VCaP (cell line): Measurements from ENCODE around the gene NDUFAF3.

Source experiments
- H3K27ac ChIP-seq: fragments of 450-650 bp; 2 replicates; pipeline ENCODE4 v1.5.1; 2017
- TF ChIP-seq, protein P1 (sequence below): fragments of 450-650 bp; conservative IDR thresholded peaks from 2 replicates; pipeline ENCODE4 v1.5.1; 2017; ENCODE audit warnings: mild to moderate bottlenecking, moderate library complexity

NDUFAF3 gene

DNA sequence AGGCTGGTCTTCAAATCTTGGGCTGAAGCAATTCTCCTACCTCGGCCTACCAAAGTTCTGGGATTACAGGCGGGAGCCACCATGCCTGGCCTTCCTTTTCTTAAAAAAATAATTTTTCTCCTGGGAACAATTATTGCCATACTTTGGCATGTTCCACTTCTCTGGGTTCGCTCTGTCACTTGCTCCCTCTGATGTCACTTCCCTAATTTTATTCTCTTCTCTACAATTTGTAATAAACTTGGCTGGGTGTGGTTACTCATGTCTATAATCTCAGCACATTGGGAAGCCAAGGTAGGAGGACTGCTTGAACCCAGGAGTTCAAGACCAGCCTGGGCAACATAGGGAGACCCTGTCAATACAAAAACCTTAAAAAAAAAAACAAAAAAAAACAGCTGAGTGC, 13.4 kb downstream of the NDUFAF3 start:
- H3K27ac ChIP-seq: no peak overlapping the region
- TF ChIP-seq, protein P1, sequence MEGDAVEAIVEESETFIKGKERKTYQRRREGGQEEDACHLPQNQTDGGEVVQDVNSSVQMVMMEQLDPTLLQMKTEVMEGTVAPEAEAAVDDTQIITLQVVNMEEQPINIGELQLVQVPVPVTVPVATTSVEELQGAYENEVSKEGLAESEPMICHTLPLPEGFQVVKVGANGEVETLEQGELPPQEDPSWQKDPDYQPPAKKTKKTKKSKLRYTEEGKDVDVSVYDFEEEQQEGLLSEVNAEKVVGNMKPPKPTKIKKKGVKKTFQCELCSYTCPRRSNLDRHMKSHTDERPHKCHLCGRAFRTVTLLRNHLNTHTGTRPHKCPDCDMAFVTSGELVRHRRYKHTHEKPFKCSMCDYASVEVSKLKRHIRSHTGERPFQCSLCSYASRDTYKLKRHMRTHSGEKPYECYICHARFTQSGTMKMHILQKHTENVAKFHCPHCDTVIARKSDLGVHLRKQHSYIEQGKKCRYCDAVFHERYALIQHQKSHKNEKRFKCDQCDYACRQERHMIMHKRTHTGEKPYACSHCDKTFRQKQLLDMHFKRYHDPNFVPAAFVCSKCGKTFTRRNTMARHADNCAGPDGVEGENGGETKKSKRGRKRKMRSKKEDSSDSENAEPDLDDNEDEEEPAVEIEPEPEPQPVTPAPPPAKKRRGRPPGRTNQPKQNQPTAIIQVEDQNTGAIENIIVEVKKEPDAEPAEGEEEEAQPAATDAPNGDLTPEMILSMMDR: no peak

DNA sequence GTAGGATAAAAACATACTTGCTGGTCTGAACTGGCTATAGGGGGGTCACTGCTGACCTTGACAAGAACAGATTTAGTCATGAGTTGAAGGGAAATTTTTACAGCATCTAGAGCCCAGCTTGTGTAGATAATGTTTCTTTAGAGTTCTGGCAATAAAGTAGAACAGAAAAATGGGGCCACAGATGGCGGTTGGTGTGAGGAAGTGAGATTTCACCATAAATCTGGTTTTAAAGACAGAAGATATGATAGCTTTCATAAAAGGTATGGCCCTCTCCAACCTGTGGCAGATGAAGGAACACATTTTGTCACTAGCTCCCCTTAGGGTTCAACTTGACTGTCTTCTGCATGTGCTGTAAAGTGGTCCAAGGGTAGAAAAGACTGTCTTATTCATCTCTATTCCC, 31.6 kb downstream of the NDUFAF3 start:
- TF ChIP-seq, protein P1: no peak
- no peak overlapping the region for H3K27ac ChIP-seq

DNA sequence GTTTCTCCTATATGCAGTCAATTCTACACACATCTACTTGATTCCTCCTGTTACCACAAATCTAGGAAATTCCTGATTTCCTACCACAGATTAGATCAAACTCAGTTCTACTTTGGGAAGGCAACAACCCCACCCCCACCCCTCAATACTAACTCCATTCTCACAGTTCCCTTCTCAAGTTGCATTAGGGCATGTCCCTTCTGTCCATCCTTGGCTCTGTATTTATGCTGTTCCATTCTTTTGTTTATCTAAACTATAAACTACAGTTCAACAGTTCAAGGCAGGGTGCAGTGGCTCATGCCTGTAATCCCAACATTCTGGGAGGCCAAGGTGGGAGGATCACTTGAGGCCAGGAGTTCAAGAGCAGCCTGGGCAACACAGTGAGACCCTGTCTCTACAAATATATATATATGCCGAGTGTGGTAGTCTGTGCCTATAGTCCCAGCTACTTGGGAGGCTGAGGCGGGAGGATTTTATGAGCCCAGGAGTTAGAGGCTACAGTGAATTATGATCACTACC, 32.5 kb downstream of the NDUFAF3 start:
- H3K27ac ChIP-seq: no peak overlapping the region

DNA sequence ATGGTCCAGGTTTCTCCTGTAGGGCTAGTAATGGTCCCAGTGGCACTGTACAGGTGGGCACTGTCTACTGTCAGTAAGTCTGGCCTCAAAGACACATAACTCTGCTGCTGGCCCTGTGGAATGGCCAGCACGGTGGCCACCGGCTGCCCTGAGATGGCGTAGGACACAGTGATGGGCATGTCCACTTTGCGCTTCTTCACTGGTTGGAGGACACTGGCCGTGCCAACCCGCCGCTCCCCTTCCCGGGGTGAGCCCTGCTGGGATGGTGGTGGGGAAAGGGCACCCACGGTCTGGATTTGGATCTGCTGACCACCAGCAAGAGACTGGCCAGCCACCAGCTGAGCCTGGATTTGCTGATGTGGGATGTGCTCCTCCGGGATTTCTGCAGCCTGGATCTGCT, 35.3 kb downstream of the NDUFAF3 start:
- TF ChIP-seq, protein P1: no peak

More for the DNA sequence above, 32.5 kb downstream of the NDUFAF3 start:
- TF ChIP-seq, protein P1: no peak

DNA sequence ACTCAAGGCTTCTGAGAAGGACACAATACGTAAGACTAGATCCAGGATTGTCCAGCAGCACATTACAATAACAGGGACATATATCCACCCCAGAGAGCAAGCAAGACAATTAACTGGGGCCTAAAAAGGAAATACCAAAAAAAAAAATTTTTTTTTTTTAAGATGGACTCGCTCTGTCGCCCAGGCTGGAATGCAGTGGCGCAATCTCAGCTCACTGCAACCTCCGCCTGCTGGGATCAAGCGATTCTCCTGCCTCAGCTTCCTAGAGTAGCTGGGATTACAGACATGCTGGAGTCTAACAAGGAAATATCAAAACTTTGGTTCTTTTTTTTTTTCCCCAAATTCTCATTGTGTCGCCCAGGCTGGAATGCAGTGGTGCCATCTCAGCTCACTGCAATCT, 36.1 kb downstream of the NDUFAF3 start:
- TF ChIP-seq, protein P1: no peak
- no peak overlapping the region for H3K27ac ChIP-seq

More for the DNA sequence above, 35.3 kb downstream of the NDUFAF3 start:
- H3K27ac ChIP-seq: no peak overlapping the region
